A549 (cell line): Measurements from ENCODE around the gene DLX4. TPM values are rescaled to one million over a fixed set of nuclear protein-coding genes. Genes with fewer than 3 reads are reported as not detected.

Source experiments
- ATAC-seq, 2 experiments: fragments of 200-7000 bp in 1 of 2; fragments of >200 bp in 1 of 2; cut with Nextera tagmentation in 1 of 2; cut with Tn5 transposase in 1 of 2; 3 replicates each; pipeline versions ENCODE4 v1.8.0 to v1.9.1; 2018 to 2020; ENCODE audit warnings: mild to moderate bottlenecking in 1 of 2, moderate library complexity in 1 of 2
- CTCF ChIA-PET: fragments of 300-600 bp; sonication (Branson Sonifier 250); formaldehyde crosslinking; extraction: SDS; loops from one replicate; lab custom pipeline; 2021; ENCODE audit warnings: antibody characterized with exemption, inconsistent platforms; lab: Yijun Ruan, JAX
- POLR2A ChIA-PET: fragments of 350-600 bp; formaldehyde crosslinking; extraction: SDS; loops from one replicate; lab custom pipeline; 2021; ENCODE audit warnings: antibody characterized with exemption, inconsistent platforms; lab: Yijun Ruan, JAX
- DNase-seq, 2 experiments: peaks; one replicate each; pipeline versions ENCODE4 v3.0.0 to v3.0.0-alpha.2; 2011 to 2016; ENCODE audit warnings: low read depth in 1 of 2, low spot score in 1 of 2
- FAIRE-seq: peaks from 2 replicates; lab custom pipeline; 2011; peaks lifted over from hg19 to GRCh38; lab: Jason Lieb, UNC
- H3K27ac ChIP-seq, 2 experiments: fragments of >200 bp; sonication (Bioruptor Twin); formaldehyde crosslinking; 3 replicates each; pipeline ENCODE4 v1.5.1; 2016 to 2017
- H3K4me1 ChIP-seq: fragments of >200 bp; sonication (Bioruptor Twin); formaldehyde crosslinking; 3 replicates; pipeline ENCODE4 v1.6.1; 2016
- H3K4me2 ChIP-seq: fragments of >200 bp; sonication (Bioruptor Twin); formaldehyde crosslinking; 3 replicates; pipeline ENCODE4 v1.6.1; 2016
- H3K4me3 ChIP-seq: fragments of >200 bp; sonication (Bioruptor Twin); formaldehyde crosslinking; 3 replicates; pipeline ENCODE4 v1.5.1; 2016
- H3K9me3 ChIP-seq: fragments of >200 bp; sonication (Bioruptor Twin); formaldehyde crosslinking; 3 replicates; pipeline ENCODE4 v1.6.1; 2016
- BHLHE40 ChIP-seq: IDR thresholded peaks from 2 replicates; pipeline ENCODE4 v1.6.1; 2012; ENCODE audit warnings: low read depth, low read length, inconsistent platforms
- CBX2 ChIP-seq: fragments of 200-600 bp; sonication (generic); IDR thresholded peaks from 2 replicates; pipeline ENCODE4 v1.6.1; 2016; ENCODE audit warnings: low read depth, mild to moderate bottlenecking, borderline replicate concordance
- CEBPB ChIP-seq, 2 experiments: fragments of >200 bp in 1 of 2; sonication (Bioruptor Twin) in 1 of 2; formaldehyde crosslinking in 1 of 2; IDR thresholded peaks; 2 replicates each; pipeline ENCODE4 v1.6.1; 2012 to 2016
- CHD4 ChIP-seq: fragments of 200-600 bp; sonication (generic); IDR thresholded peaks from 2 replicates; pipeline ENCODE4 v1.6.1; 2016; ENCODE audit warnings: antibody characterized with exemption, mild to moderate bottlenecking, borderline replicate concordance
- E2F6 ChIP-seq: IDR thresholded peaks from 2 replicates; pipeline ENCODE4 v1.6.1; 2012; ENCODE audit warnings: low read depth, borderline replicate concordance
- FOSB ChIP-seq: fragments of 250-450 bp; sonication (Bioruptor Pico); IDR thresholded peaks from 2 replicates; pipeline ENCODE4 v1.5.0; 2020; ENCODE audit warnings: mild to moderate bottlenecking, moderate library complexity
- FOSL2 ChIP-seq, 2 experiments: fragments of 450-650 bp in 1 of 2; fragments of >200 bp in 1 of 2; sonication (Bioruptor Twin) in 1 of 2; formaldehyde crosslinking; IDR thresholded peaks; 2 replicates each; pipeline versions ENCODE4 v1.5.0 to v1.6.1; 2016 to 2020; ENCODE audit warnings: mild to moderate bottlenecking in 1 of 2, moderate library complexity in 1 of 2
- FOXS1 ChIP-seq: fragments of 250-450 bp; sonication (Bioruptor Pico); IDR thresholded peaks from 2 replicates; pipeline ENCODE4 v1.5.0; 2020; ENCODE audit warnings: mild to moderate bottlenecking, moderate library complexity
- HOXB13 ChIP-seq: fragments of 250-450 bp; sonication (Bioruptor Pico); IDR thresholded peaks from 2 replicates; pipeline ENCODE4 v1.5.0; 2020; ENCODE audit warnings: low read depth, mild to moderate bottlenecking, moderate library complexity
- HOXB5 ChIP-seq: fragments of 250-450 bp; sonication (Bioruptor Pico); IDR thresholded peaks from 2 replicates; pipeline ENCODE4 v1.5.0; 2020; ENCODE audit warnings: mild to moderate bottlenecking, moderate library complexity
- JUN ChIP-seq, 2 experiments: fragments of >200 bp; sonication (Bioruptor Twin); formaldehyde crosslinking; IDR thresholded peaks; 2 replicates in 1 of 2; 3 replicates in 1 of 2; pipeline ENCODE4 v1.6.1; 2016 to 2017
- JUNB ChIP-seq: fragments of >200 bp; sonication (Bioruptor Twin); formaldehyde crosslinking; IDR thresholded peaks from 2 replicates; pipeline ENCODE4 v1.6.1; 2016
- KDM5A ChIP-seq: fragments of 200-600 bp; sonication (generic); IDR thresholded peaks from 2 replicates; pipeline ENCODE4 v1.6.1; 2016; ENCODE audit warnings: antibody characterized with exemption, mild to moderate bottlenecking
- NFE2L2 ChIP-seq: fragments of 150-350 bp; conservative IDR thresholded peaks from 2 replicates; pipeline ENCODE4 v1.6.1; 2014; ENCODE audit warnings: low read length
- PHF8 ChIP-seq: fragments of 200-600 bp; sonication (generic); IDR thresholded peaks from 2 replicates; pipeline ENCODE4 v1.6.1; 2016; ENCODE audit warnings: low read depth, mild to moderate bottlenecking, antibody characterized with exemption, moderate library complexity, borderline replicate concordance
- RARB ChIP-seq: fragments of 250-450 bp; sonication (Bioruptor Pico); IDR thresholded peaks from 2 replicates; pipeline ENCODE4 v1.8.0; 2021; ENCODE audit warnings: mild to moderate bottlenecking, moderate library complexity
- RNF2 ChIP-seq: fragments of 200-600 bp; sonication (generic); IDR thresholded peaks from 2 replicates; pipeline ENCODE4 v1.6.1; 2016; ENCODE audit warnings: low read depth, mild to moderate bottlenecking, antibody characterized with exemption, moderate library complexity, borderline replicate concordance
- SMC3 ChIP-seq: fragments of >200 bp; sonication (Bioruptor Twin); formaldehyde crosslinking; IDR thresholded peaks from 3 replicates; pipeline ENCODE4 v1.6.1; 2018; ENCODE audit warnings: inconsistent platforms
- TFCP2L1 ChIP-seq: fragments of 250-450 bp; sonication (Bioruptor Pico); IDR thresholded peaks from 2 replicates; pipeline ENCODE4 v1.5.0; 2021; ENCODE audit warnings: mild to moderate bottlenecking
- ZNF302 ChIP-seq: fragments of 250-450 bp; sonication (Bioruptor Pico); IDR thresholded peaks from 2 replicates; pipeline ENCODE4 v1.9.0; 2021; ENCODE audit warnings: inconsistent platforms, mild to moderate bottlenecking, moderate library complexity
- WGBS: methylation state at CpG from one replicate; pipeline ENCODE4 v1.1.6; 2017; ENCODE audit errors: missing lambda C conversion rate; 5-methylcytosine and 5-hydroxymethylcytosine counted together
- polyA plus RNA-seq, 4 experiments: library from polyadenylated mRNA; depleted of rRNA in 3 of 4; stranded (reverse); fragments of >200 nt; fragmentation: RNase III in 1 of 4; extraction: RNeasy Plus Mini Kit Qiagen cat#74134 plus additional on column Dnase treatment in 1 of 4; gene quantifications; 2 replicates in 3 of 4; 3 replicates in 1 of 4; pipeline ENCODE4 v1.2.3, GENCODE V29; 2011 to 2017
- TF ChIP-seq, protein P1 (sequence below): fragments of 200-600 bp; sonication (generic); IDR thresholded peaks from 2 replicates; pipeline ENCODE4 v1.6.1; 2016; ENCODE audit warnings: antibody characterized with exemption, mild to moderate bottlenecking, moderate library complexity

DLX4 gene
- polyA plus RNA-seq, 2 of the 4 experiments (the other 2 are of a cell fraction): 2.9 to 4.1 TPM

GRCh38 chr17:49968405-49969133 lies 421 bp upstream of the DLX4 start (continued):
- TF ChIP-seq CHD4 (no peak), JUNB (peak; percentile 27; the same call in 1 of the 2 replicates)

DNA sequence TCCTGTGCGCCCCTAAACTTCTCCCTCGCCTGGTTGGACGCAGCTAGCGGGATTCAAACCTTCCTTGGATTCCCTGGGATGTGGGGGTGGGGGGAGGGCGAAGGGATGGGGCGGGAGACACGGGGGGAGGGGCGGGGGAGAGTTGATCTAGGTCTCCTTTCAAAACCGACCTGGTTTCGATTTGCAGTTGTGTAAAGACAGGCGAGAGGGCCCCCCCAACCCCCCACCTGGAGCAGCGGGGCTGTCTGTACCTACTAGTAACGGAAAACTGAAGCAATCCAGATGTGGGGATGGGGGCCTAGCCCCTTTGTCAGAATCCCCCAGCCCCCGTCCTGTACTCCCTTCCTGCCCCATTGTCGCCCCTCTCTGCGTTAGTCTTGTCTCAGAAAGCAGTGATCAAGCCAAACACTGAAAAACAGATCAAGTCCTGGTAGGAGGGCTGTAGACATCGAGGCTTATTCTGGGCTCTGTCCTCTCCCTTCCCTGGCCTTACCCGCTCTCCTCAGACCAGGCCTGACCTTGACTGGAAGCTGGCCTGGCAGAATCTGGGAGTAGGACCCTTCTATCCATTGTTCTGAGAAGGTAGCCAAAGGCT lies 902 bp downstream of the DLX4 start:
- peak overlapping the region in 1 of 2 experiments; percentile 92; a peak in 2 of 6 replicates for H3K27ac ChIP-seq
- peaks cover 12% of the 10 kb centered on the region; the same call in 2 of the 3 replicates for H3K4me1 ChIP-seq
- ATAC-seq (no peak), FAIRE-seq (no peak), DNase-seq (no peak)
- WGBS: 63% methylated on average over 13 of the region's 18 CpGs
- POLR2A ChIA-PET: no interaction called here
- H3K4me3 ChIP-seq: peak overlapping the region; percentile 69
- CTCF ChIA-PET: interaction anchor here (1.3 to 82.2 kb wide), 6 partner anchors 17 to 124 kb away, joined by 4 to 2613 read pairs (median 40); partner anchors contain the start of gene TAC4
- H3K4me2 ChIP-seq: peak overlapping the region; percentile 87
- no peak for TF ChIP-seq TFCP2L1 (CRISPR knock-in tag)
- TF ChIP-seq FOSL2 (IDR thresholded peaks at IDR 0.05): no peak
- TF ChIP-seq FOSL2 (CRISPR knock-in tag; IDR thresholded peaks at IDR 0.05): no peak
- no peak for TF ChIP-seq PHF8
- no peak for TF ChIP-seq FOSB (CRISPR knock-in tag)
- no peak for TF ChIP-seq JUN (IDR thresholded peaks at IDR 0.05)
- no peak for TF ChIP-seq CBX2
- TF ChIP-seq HOXB5 (CRISPR knock-in tag): no peak
- no peak for TF ChIP-seq BHLHE40
- no peak for TF ChIP-seq SMC3
- TF ChIP-seq NFE2L2: no peak
- TF ChIP-seq CEBPB (IDR thresholded peaks at IDR 0.05): no peak
- no peak for TF ChIP-seq FOXS1 (CRISPR knock-in tag)
- TF ChIP-seq ZNF302 (CRISPR knock-in tag): no peak
- no peak for TF ChIP-seq KDM5A
- no peak for TF ChIP-seq RARB (CRISPR knock-in tag)
- no peak for TF ChIP-seq RNF2
- TF ChIP-seq HOXB13 (CRISPR knock-in tag): no peak
- no peaks in the 10 kb centered on the region for H3K9me3 ChIP-seq

GRCh38 chr17:49970498-49970897 lies 1.5 kb downstream of the DLX4 start:
- no peak for TF ChIP-seq E2F6
- TF ChIP-seq, protein P1, sequence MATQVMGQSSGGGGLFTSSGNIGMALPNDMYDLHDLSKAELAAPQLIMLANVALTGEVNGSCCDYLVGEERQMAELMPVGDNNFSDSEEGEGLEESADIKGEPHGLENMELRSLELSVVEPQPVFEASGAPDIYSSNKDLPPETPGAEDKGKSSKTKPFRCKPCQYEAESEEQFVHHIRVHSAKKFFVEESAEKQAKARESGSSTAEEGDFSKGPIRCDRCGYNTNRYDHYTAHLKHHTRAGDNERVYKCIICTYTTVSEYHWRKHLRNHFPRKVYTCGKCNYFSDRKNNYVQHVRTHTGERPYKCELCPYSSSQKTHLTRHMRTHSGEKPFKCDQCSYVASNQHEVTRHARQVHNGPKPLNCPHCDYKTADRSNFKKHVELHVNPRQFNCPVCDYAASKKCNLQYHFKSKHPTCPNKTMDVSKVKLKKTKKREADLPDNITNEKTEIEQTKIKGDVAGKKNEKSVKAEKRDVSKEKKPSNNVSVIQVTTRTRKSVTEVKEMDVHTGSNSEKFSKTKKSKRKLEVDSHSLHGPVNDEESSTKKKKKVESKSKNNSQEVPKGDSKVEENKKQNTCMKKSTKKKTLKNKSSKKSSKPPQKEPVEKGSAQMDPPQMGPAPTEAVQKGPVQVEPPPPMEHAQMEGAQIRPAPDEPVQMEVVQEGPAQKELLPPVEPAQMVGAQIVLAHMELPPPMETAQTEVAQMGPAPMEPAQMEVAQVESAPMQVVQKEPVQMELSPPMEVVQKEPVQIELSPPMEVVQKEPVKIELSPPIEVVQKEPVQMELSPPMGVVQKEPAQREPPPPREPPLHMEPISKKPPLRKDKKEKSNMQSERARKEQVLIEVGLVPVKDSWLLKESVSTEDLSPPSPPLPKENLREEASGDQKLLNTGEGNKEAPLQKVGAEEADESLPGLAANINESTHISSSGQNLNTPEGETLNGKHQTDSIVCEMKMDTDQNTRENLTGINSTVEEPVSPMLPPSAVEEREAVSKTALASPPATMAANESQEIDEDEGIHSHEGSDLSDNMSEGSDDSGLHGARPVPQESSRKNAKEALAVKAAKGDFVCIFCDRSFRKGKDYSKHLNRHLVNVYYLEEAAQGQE: no peak
- ChIA-PET POLR2A (no interaction called here), CTCF (interaction anchor here (1.3 to 82.2 kb wide), 6 partner anchors 17 to 124 kb away, joined by 4 to 2613 read pairs (median 40); partner anchors contain the start of gene TAC4)
- no peak for ATAC-seq
- FAIRE-seq: no peak
- H3K4me1 ChIP-seq: peaks cover 12% of the 10 kb centered on the region; the same call in 2 of the 3 replicates
- 88% methylated on average over 3 of the region's 3 CpGs for WGBS
- DNase-seq: no peak
- no peak overlapping the region for H3K27ac ChIP-seq
- H3K9me3 ChIP-seq: no peaks in the 10 kb centered on the region
- H3K4me2 ChIP-seq: no peak overlapping the region
- no peak overlapping the region for H3K4me3 ChIP-seq
